Endodermal cell (in vitro differentiated cells): ENCODE measurements around the gene DNAAF5. TPM values are rescaled to one million over a fixed set of nuclear protein-coding genes. Genes with fewer than 3 reads are reported as not detected.

Experiments
- DNase-seq: peaks from one replicate; pipeline ENCODE4 v3.0.0-alpha.2; 2017
- H3K27ac ChIP-seq: 2 replicates; pipeline ENCODE4 v1.5.1; 2013; ENCODE audit warnings: mild to moderate bottlenecking, low read depth, low read length, moderate library complexity
- H3K27me3 ChIP-seq: 2 replicates; pipeline ENCODE4 v1.6.1; 2013; ENCODE audit warnings: mild to moderate bottlenecking, low read length, moderate library complexity; ENCODE audit not compliant: insufficient read depth, control insufficient read depth, poor library complexity, severe bottlenecking
- H3K36me3 ChIP-seq: 2 replicates; pipeline ENCODE4 v1.7.0; 2013; ENCODE audit warnings: mild to moderate bottlenecking, low read length, moderate library complexity; ENCODE audit not compliant: control insufficient read depth, insufficient read depth
- H3K4me1 ChIP-seq: one replicate; pipeline ENCODE4 v1.7.0; 2013; ENCODE audit warnings: low read length; ENCODE audit not compliant: control insufficient read depth, insufficient read depth
- H3K4me3 ChIP-seq: 2 replicates; pipeline ENCODE4 v1.5.1; 2013; ENCODE audit warnings: mild to moderate bottlenecking, low read length, moderate library complexity
- H3K9ac ChIP-seq: 2 replicates; pipeline ENCODE4 v1.6.1; 2013; ENCODE audit warnings: mild to moderate bottlenecking, low read length, moderate library complexity; ENCODE audit not compliant: poor library complexity, severe bottlenecking; ENCODE audit errors: extremely low read depth
- H3K9me3 ChIP-seq: 2 replicates; pipeline ENCODE4 v1.6.1; 2013; ENCODE audit warnings: mild to moderate bottlenecking, low read length, moderate library complexity; ENCODE audit not compliant: control insufficient read depth
- H3K27ac Mint-ChIP-seq: 2 replicates; pipeline ENCODE4 v1.8.0; 2020; ENCODE audit warnings: mixed read lengths
- H3K27me3 Mint-ChIP-seq: 2 replicates; pipeline ENCODE4 v1.8.0; 2021; ENCODE audit warnings: mild to moderate bottlenecking, mixed read lengths; ENCODE audit not compliant: insufficient read depth
- H3K36me3 Mint-ChIP-seq: 2 replicates; pipeline ENCODE4 v1.8.0; 2020; ENCODE audit warnings: low read depth, mixed read lengths
- H3K4me1 Mint-ChIP-seq: 2 replicates; pipeline ENCODE4 v1.8.0; 2020; ENCODE audit warnings: mixed read lengths
- H3K4me3 Mint-ChIP-seq: 2 replicates; pipeline ENCODE4 v1.8.0; 2020; ENCODE audit warnings: mild to moderate bottlenecking, moderate library complexity, mixed read lengths
- H3K9me3 Mint-ChIP-seq: 2 replicates; pipeline ENCODE4 v1.8.0; 2020; ENCODE audit warnings: mild to moderate bottlenecking, mixed read lengths
- CTCF ChIP-seq: fragments of 200-600 bp; sonication (generic); conservative IDR thresholded peaks from 2 replicates; pipeline ENCODE4 v1.5.0; 2021; ENCODE audit warnings: antibody characterized with exemption, mild to moderate bottlenecking
- WGBS, 2 experiments: methylation state at CpG; one replicate each; pipeline versions ENCODE4 v1.1.5 to v1.1.7; 2013; ENCODE audit warnings: missing lambda C conversion rate in 2 of 2, mixed read lengths in 1 of 2; ENCODE audit not compliant: insufficient coverage in 1 of 2, insufficient read length in 1 of 2; 5-methylcytosine and 5-hydroxymethylcytosine counted together
- total RNA-seq, 2 donors: library from RNA; stranded (reverse); fragmentation: NEBNext Ultra II Directional in 1 of 2; extraction: Animal tissue kit (Norgen Biotek cat#: 25700) in 1 of 2; gene quantifications; 2 replicates in 1 of 2; 3 replicates in 1 of 2; pipeline ENCODE4 v1.2.1, GENCODE V29; 2021

The DNAAF5 gene
- total RNA-seq, 2 donors from 2014 or later = 54.2 to 54.3 TPM

- H3K36me3 Mint-ChIP-seq = peaks cover 18% of the 10 kb centered on the region
- H3K27ac Mint-ChIP-seq = peak overlapping the region; percentile 15
- no peak overlapping the region for H3K9ac ChIP-seq
- H3K9me3 ChIP-seq = no peaks in the 10 kb centered on the region
- WGBS, 2 experiments = 85 to 91% methylated on average over 5 to 16 of the region's 16 CpGs
- H3K9me3 Mint-ChIP-seq = no peaks in the 10 kb centered on the region
- H3K36me3 ChIP-seq = no peaks in the 10 kb centered on the region
- H3K4me1 ChIP-seq = no peaks in the 10 kb centered on the region
- H3K27ac ChIP-seq = no peak overlapping the region
- TF ChIP-seq CTCF = no peak
- H3K27me3 Mint-ChIP-seq = no peaks in the 10 kb centered on the region
- H3K4me1 Mint-ChIP-seq = peaks cover 4% of the 10 kb centered on the region
- no peaks in the 10 kb centered on the region for H3K27me3 ChIP-seq
- H3K4me3 Mint-ChIP-seq = peak overlapping the region; percentile 57
- no peak overlapping the region for H3K4me3 ChIP-seq
- DNase-seq = no peak
Observed at GRCh38 chr7:713488-714230, 12.8 kb upstream of the DNAAF5 start.

- Histone ChIP-seq H3K27me3 (no peaks in the 10 kb centered on the region), H3K27ac (no peak overlapping the region), H3K9me3 (no peaks in the 10 kb centered on the region), H3K9ac (no peak overlapping the region), H3K36me3 (no peaks in the 10 kb centered on the region), H3K4me3 (no peak overlapping the region), H3K4me1 (no peaks in the 10 kb centered on the region)
- Mint-ChIP-seq H3K4me3 (peak overlapping the region; percentile 57), H3K27ac (peak overlapping the region; percentile 58), H3K36me3 (peaks cover 19% of the 10 kb centered on the region), H3K4me1 (peaks cover 4% of the 10 kb centered on the region), H3K9me3 (no peaks in the 10 kb centered on the region), H3K27me3 (no peaks in the 10 kb centered on the region)
- DNase-seq = no peak
- TF ChIP-seq CTCF = no peak
- WGBS, 2 experiments = 71 to 87% methylated on average over 1 to 13 of the region's 13 CpGs
Observed at GRCh38 chr7:714251-714671, 12.2 kb upstream of the DNAAF5 start.

DNA sequence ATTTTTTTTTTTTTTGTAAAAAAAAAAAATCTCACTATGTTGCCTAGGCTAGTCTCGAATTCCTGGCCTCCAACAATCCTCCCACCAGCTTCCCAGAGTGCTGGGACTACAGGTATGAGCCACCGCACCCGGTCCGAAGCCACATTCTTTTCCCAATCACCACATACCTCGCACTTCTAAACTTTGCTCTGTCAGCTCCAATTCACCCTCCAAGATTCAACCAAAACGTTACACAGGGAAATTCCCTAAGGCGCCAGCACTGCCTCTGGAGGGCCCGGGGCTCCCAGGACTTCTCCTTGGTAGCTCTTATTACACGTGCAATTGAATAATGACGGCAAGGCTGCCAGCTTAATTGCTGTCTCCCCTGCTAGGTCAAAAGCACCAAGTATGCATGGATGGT, 10.3 kb upstream of the DNAAF5 start:
- peaks cover 25% of the 10 kb centered on the region for H3K36me3 Mint-ChIP-seq
- TF ChIP-seq CTCF = no peak
- Histone ChIP-seq H3K9me3 (peaks cover 8% of the 10 kb centered on the region), H3K27ac (no peak overlapping the region), H3K27me3 (no peaks in the 10 kb centered on the region), H3K9ac (no peak overlapping the region), H3K4me1 (no peaks in the 10 kb centered on the region), H3K36me3 (no peaks in the 10 kb centered on the region), H3K4me3 (no peak overlapping the region)
- 85 to 88% methylated on average over 8 to 10 of the region's 10 CpGs for whole genome bisulfite sequencing, 2 experiments
- peaks cover 16% of the 10 kb centered on the region for H3K9me3 Mint-ChIP-seq
- no peaks in the 10 kb centered on the region for H3K27me3 Mint-ChIP-seq
- no peak overlapping the region for H3K4me3 Mint-ChIP-seq
- no peaks in the 10 kb centered on the region for H3K4me1 Mint-ChIP-seq
- peak overlapping the region; percentile 54 for H3K27ac Mint-ChIP-seq
- DNase-seq = no peak
